Cardiac fibroblast (primary cell): Measurements from ENCODE around the gene ATG4C.

Source experiments
- DNase-seq, 2 donors: peaks; one replicate each; pipeline versions ENCODE4 v3.0.0 to v3.0.0-alpha.2; 2010; ENCODE audit warnings: low read depth in 2 of 2
- H3K4me3 ChIP-seq, 2 donors: replicated peaks in 1 of 2; 1 replicate in 1 of 2; 2 replicates in 1 of 2; pipeline ENCODE4 v1.5.1; 2011; ENCODE audit warnings: low read depth in 2 of 2, low read length in 2 of 2, mild to moderate bottlenecking in 2 of 2, moderate library complexity in 1 of 2
- CTCF ChIP-seq: IDR thresholded peaks from one replicate; pipeline ENCODE4 v1.5.1; 2011; ENCODE audit warnings: low read depth, mild to moderate bottlenecking, low read length, inconsistent platforms

Gene ATG4C

DNA sequence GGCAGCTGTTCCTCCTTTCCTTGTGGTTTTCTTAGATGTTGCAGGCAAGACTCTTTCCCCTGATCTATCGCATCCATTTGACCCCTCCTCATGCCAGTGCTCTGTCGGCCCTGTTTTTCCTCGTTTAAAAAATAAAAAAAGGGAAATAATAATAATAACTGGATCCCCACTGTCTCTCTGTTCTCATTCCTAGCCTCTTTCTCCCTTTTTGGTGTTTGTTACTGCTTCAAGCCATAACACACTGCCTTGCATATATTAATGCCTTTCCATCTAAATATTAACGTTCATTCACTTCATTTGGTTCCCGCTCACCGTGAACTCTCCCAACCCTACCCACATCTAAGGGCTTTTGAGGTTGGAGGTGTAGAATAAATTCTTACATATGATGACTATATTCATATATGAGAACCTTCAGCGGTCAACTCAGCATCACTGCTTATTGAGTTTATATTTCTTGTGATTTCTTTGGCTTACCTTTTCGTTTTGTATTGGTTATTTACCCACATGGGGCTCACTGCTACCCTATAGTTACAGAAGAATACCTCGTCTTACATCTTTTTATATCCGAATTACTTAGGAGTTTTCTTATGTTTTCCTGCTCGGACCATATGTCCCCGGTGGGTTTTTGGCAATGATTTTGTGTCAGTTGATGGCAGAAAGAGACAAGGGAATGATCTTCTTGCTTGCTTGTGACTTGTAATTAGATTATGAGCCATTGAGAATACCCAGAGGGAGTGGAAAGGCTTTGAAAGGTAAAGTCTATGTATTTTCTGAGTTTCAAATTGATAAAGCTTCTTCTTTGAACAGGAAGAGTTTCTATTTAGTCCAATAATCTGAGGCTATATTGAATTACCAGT is 805 bp downstream of the ATG4C start:
- peak; percentile 21 to 47 for DNase-seq
- no peak for TF ChIP-seq CTCF
- H3K4me3 ChIP-seq: peak overlapping the region; percentile 75 to 91

- DNase-seq: no peak
- no peak overlapping the region for H3K4me3 ChIP-seq
- TF ChIP-seq CTCF: no peak
These were observed 6.8 kb downstream of the ATG4C start for GRCh38 chr1:62790716-62791115.

DNA sequence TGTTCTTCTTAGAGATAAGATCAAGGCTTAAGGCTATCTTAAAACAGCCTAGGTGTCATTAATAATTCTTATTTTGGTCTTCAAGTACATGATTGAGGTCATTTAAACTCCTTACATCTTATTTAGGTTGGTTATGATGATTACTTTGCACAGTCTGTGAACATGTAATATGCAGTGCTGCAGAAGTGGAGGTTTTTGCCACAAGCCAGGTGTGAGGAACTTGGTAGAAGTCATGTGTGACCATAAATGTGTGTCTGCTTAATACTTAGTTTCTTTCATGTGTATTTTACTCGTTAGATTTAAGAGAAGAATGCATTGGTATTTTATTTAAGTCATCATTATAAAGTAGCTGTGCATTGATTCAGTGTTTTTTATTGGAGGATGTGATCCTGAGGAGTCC is 10.1 kb downstream of the ATG4C start:
- DNase-seq: no peak
- TF ChIP-seq CTCF: no peak
- no peak overlapping the region for H3K4me3 ChIP-seq

- H3K4me3 ChIP-seq: no peak overlapping the region
- no peak for TF ChIP-seq CTCF
- no peak for DNase-seq
These were observed 12.3 kb downstream of the ATG4C start for GRCh38 chr1:62796221-62796620.

DNA sequence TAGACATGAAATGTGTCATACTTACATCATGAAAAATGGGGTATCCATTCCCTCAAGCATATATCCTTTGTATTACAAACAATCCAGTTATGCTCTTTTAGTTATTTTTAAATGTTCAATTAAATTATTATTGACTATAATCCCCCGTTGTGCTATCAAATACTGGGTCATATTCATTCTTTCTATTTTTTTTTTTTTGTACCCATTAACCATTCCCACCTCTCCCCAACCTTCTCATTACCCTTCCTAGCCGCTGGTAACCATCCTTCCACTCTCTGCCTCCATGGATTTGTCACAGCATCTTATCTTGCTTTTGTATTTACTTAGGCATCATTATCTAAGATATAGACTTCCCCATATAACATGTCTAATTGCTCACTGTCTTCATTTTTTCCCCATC is 15.8 kb downstream of the ATG4C start:
- no peak for DNase-seq
- no peak for TF ChIP-seq CTCF
- H3K4me3 ChIP-seq: no peak overlapping the region

GRCh38 chr1:62800281-62800680 is 16.3 kb downstream of the ATG4C start:
- DNase-seq: no peak
- TF ChIP-seq CTCF: no peak
- no peak overlapping the region for H3K4me3 ChIP-seq
